Activated T-cell treated with anti-CD3 and anti-CD28 coated beads, Interleukin-2, amount 50 U/mL, for 72 hours (primary cell): Measurements from ENCODE around the gene EXOC4. TPM values are rescaled to one million over a fixed set of nuclear protein-coding genes. Genes with fewer than 3 reads are reported as not detected.

Experiments used
- ATAC-seq, 2 donors: fragments of 150-1000 bp; cut with Tn5 transposase; replicated peaks in 1 of 2; 2 replicates each; pipeline ENCODE4 v1.10.0; 2021; ENCODE audit warnings: moderate library complexity in 2 of 2, mild to moderate bottlenecking in 1 of 2
- DNase-seq, 2 donors: peaks; one replicate each; pipeline ENCODE4 v3.0.0; 2021 to 2022; ENCODE audit warnings: mixed read lengths in 1 of 2
- H3K27ac Mint-ChIP-seq: one replicate; pipeline ENCODE4 v1.8.0; 2022; ENCODE audit warnings: mild to moderate bottlenecking, moderate library complexity, mixed read lengths
- H3K27me3 Mint-ChIP-seq: one replicate; pipeline ENCODE4 v1.8.0; 2022; ENCODE audit warnings: low read depth, mixed read lengths
- H3K36me3 Mint-ChIP-seq, 2 donors: one replicate each; pipeline ENCODE4 v1.8.0; 2022; ENCODE audit warnings: mixed read lengths in 2 of 2, mild to moderate bottlenecking in 1 of 2; ENCODE audit not compliant: insufficient read depth in 2 of 2
- H3K4me1 Mint-ChIP-seq: one replicate; pipeline ENCODE4 v1.8.0; 2022; ENCODE audit warnings: low read depth, mixed read lengths
- H3K4me3 Mint-ChIP-seq, 2 donors: one replicate each; pipeline ENCODE4 v1.8.0; 2022; ENCODE audit warnings: mild to moderate bottlenecking in 2 of 2, mixed read lengths in 2 of 2, moderate library complexity in 2 of 2
- H3K9me3 Mint-ChIP-seq, 2 donors: one replicate each; pipeline ENCODE4 v1.8.0; 2022; ENCODE audit warnings: mixed read lengths in 2 of 2
- total RNA-seq, 2 donors: library from RNA; stranded (reverse); gene quantifications; one replicate each; pipeline ENCODE4 v1.2.3, GENCODE V29; 2022

Gene EXOC4
- total RNA-seq, 2 donors from 2014 or later, result 74.1 to 76.3 TPM

DNA sequence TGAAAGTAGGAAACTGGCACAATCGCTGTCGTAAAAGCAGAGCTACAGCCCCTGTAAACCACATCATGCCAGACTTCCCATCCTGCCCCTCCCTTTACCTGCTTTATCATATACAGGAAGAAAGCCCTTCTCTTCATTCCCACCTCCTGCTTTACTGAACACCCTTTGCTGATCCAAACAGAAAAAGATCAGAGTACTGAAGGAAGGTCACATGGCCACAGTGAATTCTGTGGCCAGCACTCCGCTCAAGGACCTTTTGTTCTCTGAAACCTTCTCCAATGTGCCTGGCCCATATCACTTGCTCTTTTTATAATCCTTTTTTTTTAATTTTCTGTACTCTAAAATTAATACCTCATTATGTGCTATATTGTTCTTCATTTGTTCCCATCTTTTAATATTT is 765.4 kb downstream of the EXOC4 start:
- H3K4me3 Mint-ChIP-seq, result no peak overlapping the region
- ATAC-seq (no peak), DNase-seq (no peak)
- no peaks in the 10 kb centered on the region for H3K27me3 Mint-ChIP-seq
- H3K4me1 Mint-ChIP-seq, result no peaks in the 10 kb centered on the region
- no peaks in the 10 kb centered on the region for H3K9me3 Mint-ChIP-seq
- no peak overlapping the region for H3K27ac Mint-ChIP-seq
- no peaks in the 10 kb centered on the region for H3K36me3 Mint-ChIP-seq

DNA sequence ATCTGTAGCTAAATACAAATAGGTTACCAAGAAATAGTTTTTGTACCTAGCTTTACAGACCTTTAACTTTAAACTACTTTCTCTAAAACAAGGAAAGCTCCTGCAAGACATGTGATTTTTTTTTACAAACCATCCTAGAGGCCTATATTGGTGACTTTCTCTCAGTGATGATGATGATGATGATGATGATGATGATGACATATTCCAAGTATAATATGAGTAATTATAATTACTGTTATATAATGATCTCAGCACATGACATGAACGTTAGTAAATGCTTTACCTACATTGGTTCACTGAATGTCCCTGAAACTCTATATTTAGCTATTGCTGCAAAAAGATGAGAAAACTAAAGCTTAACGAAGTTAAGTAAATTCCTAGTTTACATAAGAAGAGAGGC is 766.4 kb downstream of the EXOC4 start:
- H3K27me3 Mint-ChIP-seq, result no peaks in the 10 kb centered on the region
- H3K9me3 Mint-ChIP-seq, result no peaks in the 10 kb centered on the region
- ATAC-seq (no peak), DNase-seq (no peak)
- no peak overlapping the region for H3K27ac Mint-ChIP-seq
- H3K36me3 Mint-ChIP-seq, result no peaks in the 10 kb centered on the region
- H3K4me1 Mint-ChIP-seq, result no peaks in the 10 kb centered on the region
- no peak overlapping the region for H3K4me3 Mint-ChIP-seq

DNA sequence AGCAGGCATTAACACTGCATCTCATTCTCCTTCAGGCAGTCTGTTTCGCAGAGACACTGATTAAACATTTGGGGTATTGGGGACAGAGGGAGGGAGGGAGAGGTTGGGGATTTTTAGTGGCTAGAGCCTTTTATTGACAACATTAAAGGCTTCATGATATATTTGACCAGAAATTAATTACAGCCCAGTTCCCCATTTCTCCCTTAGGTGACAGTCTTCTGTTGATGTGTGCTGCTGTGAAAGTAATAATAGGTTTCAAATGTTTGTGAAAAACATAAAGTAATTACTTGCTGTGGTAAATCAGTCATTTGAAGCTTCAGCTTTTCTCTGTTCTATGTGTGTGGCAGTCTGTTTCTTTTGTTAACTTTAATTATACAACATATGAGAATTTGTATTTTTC is 769.0 kb downstream of the EXOC4 start:
- no peaks in the 10 kb centered on the region for H3K4me1 Mint-ChIP-seq
- ATAC-seq, result no peak

DNA sequence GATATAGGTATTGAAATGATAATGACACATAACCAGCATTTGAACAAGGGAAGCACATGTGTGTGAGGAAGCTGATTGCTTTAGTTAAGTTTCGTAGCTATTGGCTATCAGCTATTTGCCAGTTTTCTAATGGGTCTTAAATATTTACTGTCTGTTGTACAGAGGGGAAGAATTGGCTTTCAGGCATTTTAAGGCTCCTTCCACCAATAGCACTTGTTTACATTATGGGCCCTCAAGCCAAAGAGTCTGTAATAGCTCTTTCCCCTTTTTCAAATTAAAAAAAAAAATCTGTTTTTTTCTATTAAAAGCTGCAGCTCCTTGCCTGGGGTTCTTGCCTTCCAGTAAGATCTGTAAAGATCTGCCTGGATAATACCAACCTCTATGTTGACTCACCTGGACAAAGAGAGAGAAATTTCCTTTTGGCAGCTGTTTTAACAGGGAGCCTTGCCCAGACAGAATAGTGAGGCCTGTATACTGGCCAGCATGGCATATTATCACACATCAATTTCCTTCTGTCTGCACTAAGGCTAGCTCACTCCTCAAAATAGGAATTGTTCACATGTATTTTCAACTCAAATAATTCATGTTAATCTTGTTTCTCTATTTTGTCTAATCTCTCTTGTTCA is 769.5 kb downstream of the EXOC4 start:
- Mint-ChIP-seq H3K4me3 (no peak overlapping the region), H3K27ac (no peak overlapping the region), H3K4me1 (no peaks in the 10 kb centered on the region), H3K9me3 (no peaks in the 10 kb centered on the region), H3K27me3 (no peaks in the 10 kb centered on the region), H3K36me3 (no peaks in the 10 kb centered on the region)
- DNase-seq (no peak), ATAC-seq (no peak)

More for the DNA sequence above, 769.0 kb downstream of the EXOC4 start:
- Mint-ChIP-seq H3K9me3 (no peaks in the 10 kb centered on the region), H3K27me3 (no peaks in the 10 kb centered on the region), H3K4me3 (no peak overlapping the region), H3K36me3 (no peaks in the 10 kb centered on the region), H3K27ac (no peak overlapping the region)
- DNase-seq, result no peak

DNA sequence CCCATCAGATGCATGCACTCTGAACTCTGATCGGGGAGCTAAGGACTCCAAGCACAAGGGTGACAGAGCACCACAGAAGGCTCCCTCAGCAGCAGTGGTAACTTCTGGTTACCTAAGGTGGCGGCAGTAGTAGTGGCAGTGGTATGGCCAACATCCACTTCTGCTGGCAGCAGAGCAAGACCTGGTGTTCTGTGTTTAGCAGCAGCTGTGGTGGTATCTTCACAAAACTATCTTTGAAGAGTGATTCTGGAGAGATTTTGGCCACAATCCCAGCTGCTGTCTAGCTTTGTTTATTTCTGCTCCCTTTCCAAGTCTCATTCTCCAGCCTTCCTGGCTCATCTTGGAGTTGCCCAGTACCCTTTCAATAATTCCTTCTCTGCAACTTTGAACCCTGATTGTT is 771.9 kb downstream of the EXOC4 start:
- H3K4me3 Mint-ChIP-seq, result no peak overlapping the region
- ATAC-seq (no peak), DNase-seq (no peak)
- H3K36me3 Mint-ChIP-seq, result no peaks in the 10 kb centered on the region
- H3K27me3 Mint-ChIP-seq, result no peaks in the 10 kb centered on the region
- no peak overlapping the region for H3K27ac Mint-ChIP-seq
- H3K4me1 Mint-ChIP-seq, result no peaks in the 10 kb centered on the region
- no peaks in the 10 kb centered on the region for H3K9me3 Mint-ChIP-seq

DNA sequence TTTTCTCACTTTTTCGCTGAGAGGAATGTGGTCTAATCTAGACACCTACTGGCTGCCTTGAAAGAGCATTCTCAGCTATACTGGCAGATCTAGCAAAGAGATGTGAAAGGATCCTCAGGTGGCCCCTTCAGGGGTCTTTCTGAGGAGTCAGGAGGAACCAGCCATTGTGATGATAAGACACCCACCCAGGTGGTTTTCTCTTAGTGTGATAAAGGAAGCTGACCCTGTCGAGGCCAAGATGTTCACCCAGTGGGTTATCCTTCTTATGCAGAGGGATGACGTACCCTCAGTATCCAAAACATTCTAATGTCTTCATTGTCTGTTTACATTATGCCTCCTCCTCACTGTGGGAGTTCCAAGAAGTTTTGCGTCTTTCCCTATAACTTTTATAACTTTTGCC is 776.0 kb downstream of the EXOC4 start:
- no peak overlapping the region for H3K27ac Mint-ChIP-seq
- no peaks in the 10 kb centered on the region for H3K9me3 Mint-ChIP-seq
- no peaks in the 10 kb centered on the region for H3K4me1 Mint-ChIP-seq
- no peak for ATAC-seq
- no peaks in the 10 kb centered on the region for H3K27me3 Mint-ChIP-seq
- no peak for DNase-seq
- no peaks in the 10 kb centered on the region for H3K36me3 Mint-ChIP-seq
- no peak overlapping the region for H3K4me3 Mint-ChIP-seq

DNA sequence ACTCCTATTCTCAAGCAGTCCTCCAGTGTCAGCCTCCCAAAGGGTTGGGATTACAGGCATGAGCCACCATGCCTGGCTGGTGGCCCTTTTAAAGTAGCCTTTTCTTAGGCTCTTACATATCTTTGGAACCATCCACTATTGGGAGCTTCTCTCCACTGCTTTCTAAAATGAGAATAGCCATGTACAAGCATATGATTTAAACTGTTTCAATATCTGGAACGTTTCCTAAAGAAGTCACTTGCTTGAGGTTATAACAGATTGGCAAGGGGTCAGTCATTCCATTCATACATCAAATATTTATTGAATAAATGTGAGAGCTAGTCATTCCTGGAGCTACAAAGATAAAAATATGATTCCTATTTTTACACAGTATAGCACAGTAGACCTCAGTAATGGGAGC is 776.9 kb downstream of the EXOC4 start:
- no peak for DNase-seq
- no peak for ATAC-seq
- no peak overlapping the region for H3K27ac Mint-ChIP-seq
- H3K9me3 Mint-ChIP-seq, result no peaks in the 10 kb centered on the region
- H3K27me3 Mint-ChIP-seq, result no peaks in the 10 kb centered on the region
- H3K4me3 Mint-ChIP-seq, result no peak overlapping the region
- H3K36me3 Mint-ChIP-seq, result no peaks in the 10 kb centered on the region
- H3K4me1 Mint-ChIP-seq, result no peaks in the 10 kb centered on the region

DNA sequence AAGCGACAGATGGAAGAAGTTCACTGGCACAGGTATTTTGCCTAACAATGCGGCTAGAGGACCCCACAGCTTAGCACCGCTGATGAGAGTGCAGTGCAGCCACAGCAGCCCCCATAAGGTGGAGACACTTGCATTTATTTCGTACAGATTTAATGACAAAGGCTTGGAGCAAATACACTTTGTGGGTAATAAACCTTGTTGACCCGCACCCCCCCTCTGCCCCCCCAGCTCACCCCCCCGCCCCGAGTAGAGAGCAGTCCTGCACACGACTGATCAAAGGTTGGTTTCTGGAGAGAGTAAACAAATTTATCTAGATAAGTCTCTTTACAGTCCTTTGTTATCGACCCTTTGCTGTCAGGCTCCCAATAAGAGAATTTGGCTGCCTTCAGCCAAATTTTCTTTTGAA is 777.6 kb downstream of the EXOC4 start:
- DNase-seq, result no peak
- Mint-ChIP-seq H3K4me1 (no peaks in the 10 kb centered on the region), H3K4me3 (no peak overlapping the region), H3K27me3 (no peaks in the 10 kb centered on the region), H3K27ac (no peak overlapping the region), H3K9me3 (no peaks in the 10 kb centered on the region), H3K36me3 (no peaks in the 10 kb centered on the region)
- ATAC-seq, result no peak

DNA sequence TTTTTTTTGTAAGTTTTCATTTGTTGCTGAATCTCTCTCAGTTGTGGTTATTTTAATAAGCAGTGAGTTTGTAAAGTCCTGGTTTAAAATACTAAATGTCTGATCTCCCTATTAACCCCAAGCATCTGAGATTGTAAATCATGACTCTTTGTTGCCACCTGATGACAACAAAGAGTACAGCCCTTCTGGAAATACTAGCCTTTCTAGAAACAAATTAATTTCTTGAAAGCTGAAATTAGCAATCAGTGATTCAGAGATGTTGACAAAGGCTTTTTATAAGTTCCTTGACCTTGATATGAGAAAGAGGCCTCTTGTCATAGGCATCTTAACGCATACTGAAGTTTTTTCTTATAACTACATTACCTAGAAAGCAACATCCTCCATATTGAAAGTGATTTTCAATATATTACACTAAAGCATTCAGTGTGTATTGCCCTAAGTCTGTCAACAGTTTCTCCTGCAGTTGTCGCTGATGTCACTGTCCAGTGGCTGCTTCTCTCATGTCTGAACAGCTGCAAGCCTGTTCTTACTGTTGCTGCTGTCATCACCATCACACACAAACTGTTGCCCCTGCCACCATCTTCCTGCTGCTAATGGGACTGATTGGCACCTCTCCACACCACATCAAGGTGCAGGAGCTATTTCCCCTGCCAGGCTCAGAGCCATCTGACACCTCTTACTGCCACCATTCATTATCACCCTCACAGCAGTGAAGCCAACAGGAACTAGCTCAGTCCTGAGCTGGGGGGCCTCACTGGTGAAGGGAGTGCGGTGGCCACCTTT is 779.1 kb downstream of the EXOC4 start:
- ATAC-seq, result peak in 1 of 2 donors; percentile 58
- Mint-ChIP-seq H3K27ac (no peak overlapping the region), H3K4me1 (no peaks in the 10 kb centered on the region), H3K36me3 (no peaks in the 10 kb centered on the region), H3K9me3 (no peaks in the 10 kb centered on the region), H3K27me3 (no peaks in the 10 kb centered on the region), H3K4me3 (no peak overlapping the region)
- DNase-seq, result no peak

DNA sequence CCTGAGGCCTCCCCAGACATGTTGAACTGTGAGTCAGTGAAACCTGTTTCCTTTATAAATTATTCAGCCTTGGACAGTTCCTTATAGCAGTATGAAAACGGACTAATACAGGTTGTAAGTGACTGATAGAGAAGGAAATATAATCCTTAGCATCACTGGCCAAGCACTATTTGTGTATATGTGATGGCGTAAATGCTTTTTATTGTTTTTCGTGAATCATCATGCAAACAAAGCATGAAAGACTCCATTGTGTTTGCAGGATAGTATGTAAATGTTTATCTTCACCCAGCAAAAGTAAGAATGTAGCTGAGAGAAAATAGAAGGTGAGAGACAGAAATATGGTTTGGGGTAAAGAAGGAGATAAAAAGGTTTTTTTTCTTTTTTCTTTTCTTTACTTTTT is 781.8 kb downstream of the EXOC4 start:
- no peaks in the 10 kb centered on the region for H3K27me3 Mint-ChIP-seq
- H3K4me3 Mint-ChIP-seq, result no peak overlapping the region
- H3K27ac Mint-ChIP-seq, result no peak overlapping the region
- no peaks in the 10 kb centered on the region for H3K36me3 Mint-ChIP-seq
- DNase-seq (no peak), ATAC-seq (no peak)
- H3K4me1 Mint-ChIP-seq, result no peaks in the 10 kb centered on the region
- H3K9me3 Mint-ChIP-seq, result no peaks in the 10 kb centered on the region

DNA sequence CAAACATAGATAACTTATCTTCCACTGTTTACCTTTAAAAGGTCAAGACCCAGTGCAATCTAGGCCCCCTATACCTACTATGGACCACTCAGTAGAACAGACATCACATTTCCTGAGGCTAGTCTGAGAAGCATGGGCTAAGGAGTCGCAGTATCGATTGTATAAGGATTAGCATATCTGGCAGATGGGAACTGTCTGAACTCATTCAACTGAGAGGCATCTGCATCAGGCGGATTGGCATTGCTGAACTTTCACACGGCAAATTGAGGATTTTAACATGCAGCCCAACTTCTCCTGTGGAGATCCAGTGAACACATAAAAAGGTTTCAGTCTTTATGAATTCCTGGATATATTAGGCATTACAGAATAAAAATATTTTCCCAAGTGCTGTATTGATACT is 785.1 kb downstream of the EXOC4 start:
- Mint-ChIP-seq H3K4me1 (no peaks in the 10 kb centered on the region), H3K9me3 (no peaks in the 10 kb centered on the region), H3K27ac (no peak overlapping the region), H3K36me3 (no peaks in the 10 kb centered on the region), H3K27me3 (no peaks in the 10 kb centered on the region), H3K4me3 (no peak overlapping the region)
- DNase-seq, result no peak
- no peak for ATAC-seq

DNA sequence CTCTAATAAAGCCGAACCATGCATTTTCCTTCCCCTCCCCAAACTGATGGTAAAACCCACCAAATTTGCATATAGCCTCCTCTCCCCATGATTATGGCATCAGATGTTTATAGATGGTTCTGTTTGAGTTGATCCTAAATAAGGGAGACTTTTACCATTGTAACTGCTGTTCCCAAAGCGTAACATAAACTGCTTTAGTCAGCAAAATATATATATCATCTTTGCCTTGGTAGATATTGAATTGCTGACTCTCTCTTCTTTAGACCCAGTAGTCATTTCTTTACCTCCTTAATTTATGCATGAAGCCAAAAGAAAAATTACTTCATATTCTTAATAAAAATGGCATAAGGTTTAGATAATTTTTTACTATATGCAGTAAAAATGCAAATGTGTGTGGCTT is 788.1 kb downstream of the EXOC4 start:
- Mint-ChIP-seq H3K9me3 (no peaks in the 10 kb centered on the region), H3K27ac (no peak overlapping the region), H3K4me3 (no peak overlapping the region), H3K36me3 (no peaks in the 10 kb centered on the region), H3K27me3 (no peaks in the 10 kb centered on the region), H3K4me1 (no peaks in the 10 kb centered on the region)
- ATAC-seq (no peak), DNase-seq (no peak)

DNA sequence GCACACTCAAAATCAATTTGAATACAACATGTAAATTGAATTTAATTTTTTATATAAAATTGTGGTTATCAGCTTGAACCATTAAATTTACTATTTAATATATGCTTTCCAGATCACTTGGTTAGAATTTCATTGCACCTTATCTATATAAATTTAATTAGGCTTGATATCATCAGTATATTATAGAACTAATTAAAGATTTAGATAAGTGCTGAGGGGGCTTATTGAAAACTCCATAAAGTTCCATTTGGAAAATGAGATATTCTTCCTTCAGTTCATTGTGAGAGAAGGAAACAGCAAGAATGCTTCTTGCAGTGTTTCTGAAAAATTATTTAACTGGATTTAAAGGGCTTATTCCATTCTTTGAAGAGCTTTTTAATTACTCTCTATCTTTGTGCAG is 788.6 kb downstream of the EXOC4 start:
- Mint-ChIP-seq H3K9me3 (no peaks in the 10 kb centered on the region), H3K4me3 (no peak overlapping the region), H3K27ac (no peak overlapping the region), H3K4me1 (no peaks in the 10 kb centered on the region), H3K36me3 (peaks cover 0 to 2% of the 10 kb centered on the region in 2 donors), H3K27me3 (no peaks in the 10 kb centered on the region)
- ATAC-seq, result no peak
- no peak for DNase-seq

DNA sequence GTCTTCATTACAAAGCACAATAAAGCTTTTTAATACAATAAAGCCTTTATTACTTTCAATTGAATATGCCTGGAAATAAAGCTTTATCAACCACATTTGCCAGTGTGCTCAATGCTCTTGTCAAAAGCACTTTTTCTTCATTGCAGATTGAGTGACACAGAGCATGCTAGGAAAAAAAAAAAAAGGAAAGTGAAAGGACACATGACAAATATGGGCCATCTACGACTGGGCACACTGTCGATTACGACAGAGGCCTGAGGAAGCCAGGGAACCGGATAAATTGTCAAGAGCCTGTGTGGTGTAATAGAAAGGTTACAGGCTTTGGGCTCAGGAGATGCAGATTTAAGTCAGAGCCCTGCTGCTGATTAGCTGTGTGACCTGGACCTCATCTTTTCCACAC is 789.4 kb downstream of the EXOC4 start:
- no peak overlapping the region for H3K27ac Mint-ChIP-seq
- no peak overlapping the region for H3K4me3 Mint-ChIP-seq
- peaks cover 0 to 2% of the 10 kb centered on the region in 2 donors for H3K36me3 Mint-ChIP-seq
- no peaks in the 10 kb centered on the region for H3K4me1 Mint-ChIP-seq
- DNase-seq (no peak), ATAC-seq (no peak)
- no peaks in the 10 kb centered on the region for H3K27me3 Mint-ChIP-seq
- no peaks in the 10 kb centered on the region for H3K9me3 Mint-ChIP-seq
